Naive thymus-derived CD8-positive, alpha-beta T cell (primary cell): ENCODE measurements around the gene WNT3A. TPM values are rescaled to one million over a fixed set of nuclear protein-coding genes. Genes with fewer than 3 reads are reported as not detected.

ENCODE experiments used
- ATAC-seq, 2 donors: fragments of 150-1000 bp; cut with Tn5 transposase in 1 of 2; sonication (Bioruptor Pico), chemical (Tn5 transposase) in 1 of 2; 1 replicate in 1 of 2; 2 replicates in 1 of 2; pipeline ENCODE4 v1.10.0; 2021; ENCODE audit warnings: mild to moderate bottlenecking in 2 of 2, moderate library complexity in 2 of 2
- POLR2A ChIA-PET: fragments of 350-600 bp; sonication (Branson Sonifier 250); formaldehyde crosslinking; loops from one replicate; lab custom pipeline; 2021; ENCODE audit warnings: antibody characterized with exemption; lab: Charles Lee
- DNase-seq, 10 donors: peaks; one replicate each; pipeline versions ENCODE4 v3.0.0 to v3.0.0-alpha.2; 2020 to 2022
- H3K27ac Mint-ChIP-seq, 10 donors: one replicate each; pipeline ENCODE4 v1.8.0; 2020 to 2022; ENCODE audit warnings: mild to moderate bottlenecking in 10 of 10, mixed read lengths in 10 of 10, moderate library complexity in 4 of 10, inconsistent platforms in 1 of 10
- H3K27me3 Mint-ChIP-seq, 5 donors: one replicate each; pipeline ENCODE4 v1.8.0; 2021 to 2022; ENCODE audit warnings: mixed read lengths in 5 of 5
- H3K36me3 Mint-ChIP-seq, 3 donors: one replicate each; pipeline ENCODE4 v1.8.0; 2020 to 2022; ENCODE audit warnings: mixed read lengths in 3 of 3, mild to moderate bottlenecking in 2 of 3, inconsistent platforms in 1 of 3
- H3K4me1 Mint-ChIP-seq, 4 donors: one replicate each; pipeline ENCODE4 v1.8.0; 2021 to 2022; ENCODE audit warnings: mixed read lengths in 4 of 4
- H3K4me3 Mint-ChIP-seq, 10 donors: one replicate each; pipeline ENCODE4 v1.8.0; 2020 to 2022; ENCODE audit warnings: mild to moderate bottlenecking in 10 of 10, mixed read lengths in 10 of 10, moderate library complexity in 6 of 10, inconsistent platforms in 1 of 10
- H3K9me3 Mint-ChIP-seq, 9 donors: one replicate each; pipeline ENCODE4 v1.8.0; 2020 to 2022; ENCODE audit warnings: mixed read lengths in 9 of 9, mild to moderate bottlenecking in 3 of 9, inconsistent platforms in 1 of 9, moderate library complexity in 1 of 9
- polyA plus RNA-seq, 3 donors: library from polyadenylated mRNA; unstranded; fragments of 300-500 nt; fragmentation: Illumina TruSeq; gene quantifications; one replicate each; pipeline ENCODE4 v1.2.3, GENCODE V29; 2021
- total RNA-seq, 8 experiments: library from RNA in 2 of 8; stranded (reverse) in 2 of 8; gene quantifications; one replicate each; pipeline ENCODE4 v1.2.3 and lab custom pipeline; 2021 to 2026

WNT3A gene
- total and polyA plus RNA-seq, 5 experiments from 2014 or later = not detected

GRCh38 chr1:228084797-228085196, 78.0 kb downstream of the WNT3A start:
- ATAC-seq = no peak
- H3K9me3 Mint-ChIP-seq = no peaks in the 10 kb centered on the region
- peaks cover 39 to 77% (median 71%) of the 10 kb centered on the region in 4 donors for H3K4me1 Mint-ChIP-seq
- peaks cover 0 to 19% (median 0%) of the 10 kb centered on the region in 3 donors for H3K36me3 Mint-ChIP-seq
- POLR2A ChIA-PET = interaction anchor here (0.9 to 1.6 kb wide), 3 partner anchors 15 to 402 kb away, joined by 3 to 5 read pairs (median 4); no protein-coding TSS in a partner anchor
- peak overlapping the region; percentile 88 to 96 (median 94) for H3K4me3 Mint-ChIP-seq
- no peak for DNase-seq
- peak overlapping the region; percentile 66 to 99 (median 96) for H3K27ac Mint-ChIP-seq
- H3K27me3 Mint-ChIP-seq = no peaks in the 10 kb centered on the region

- Mint-ChIP-seq H3K27me3 (no peaks in the 10 kb centered on the region), H3K4me3 (peak overlapping the region; percentile 88 to 96 (median 94)), H3K27ac (peak overlapping the region; percentile 66 to 99 (median 94)), H3K4me1 (peaks cover 42 to 79% (median 76%) of the 10 kb centered on the region in 4 donors), H3K36me3 (peaks cover 0 to 19% (median 0%) of the 10 kb centered on the region in 3 donors), H3K9me3 (no peaks in the 10 kb centered on the region)
- ATAC-seq = no peak
- POLR2A ChIA-PET = interaction anchor here (0.9 to 1.6 kb wide), 3 partner anchors 14 to 401 kb away, joined by 3 to 5 read pairs (median 4); no protein-coding TSS in a partner anchor
- DNase-seq = no peak
Measured at GRCh38 chr1:228085287-228085951, 78.6 kb downstream of the WNT3A start.

GRCh38 chr1:228087771-228088251, 81.0 kb downstream of the WNT3A start:
- H3K27ac Mint-ChIP-seq = peak overlapping the region; percentile 82 to 91 (median 88)
- DNase-seq (peak in 1 of 10 donors; percentile 48), ATAC-seq (no peak)
- no peaks in the 10 kb centered on the region for H3K9me3 Mint-ChIP-seq
- peaks cover 0 to 29% (median 0%) of the 10 kb centered on the region in 3 donors for H3K36me3 Mint-ChIP-seq
- peaks cover 51 to 96% (median 93%) of the 10 kb centered on the region in 4 donors for H3K4me1 Mint-ChIP-seq
- H3K27me3 Mint-ChIP-seq = no peaks in the 10 kb centered on the region
- POLR2A ChIA-PET = interaction anchor here (1.1 kb wide), 2 partner anchors 17 to 33 kb away, joined by 3 read pairs; no protein-coding TSS in a partner anchor
- H3K4me3 Mint-ChIP-seq = peak overlapping the region; percentile 43 to 88 (median 79)

- Mint-ChIP-seq H3K27ac (peak overlapping the region; percentile 82 to 91 (median 88)), H3K9me3 (no peaks in the 10 kb centered on the region), H3K27me3 (no peaks in the 10 kb centered on the region), H3K4me1 (peaks cover 50 to 93% (median 89%) of the 10 kb centered on the region in 4 donors), H3K4me3 (peak overlapping the region; percentile 28 to 88 (median 74)), H3K36me3 (peaks cover 0 to 30% (median 0%) of the 10 kb centered on the region in 3 donors)
- DNase-seq = peak in 1 of 10 donors; percentile 59
- POLR2A ChIA-PET = interaction anchor here (1.1 to 2.7 kb wide), 2 partner anchors 11 to 16 kb away, joined by 3 to 7 read pairs; no protein-coding TSS in a partner anchor
- ATAC-seq = peak in 1 of 2 donors; percentile 15
Measured at GRCh38 chr1:228088586-228089498, 82.0 kb downstream of the WNT3A start.

GRCh38 chr1:228089519-228090380, 83.0 kb downstream of the WNT3A start:
- Mint-ChIP-seq H3K27me3 (no peaks in the 10 kb centered on the region), H3K9me3 (peaks cover 0 to 7% (median 3%) of the 10 kb centered on the region in 9 donors), H3K27ac (peak overlapping the region; percentile 53 to 91 (median 87)), H3K36me3 (peaks cover 2 to 32% (median 6%) of the 10 kb centered on the region in 3 donors), H3K4me3 (peak overlapping the region; percentile 28 to 88 (median 74)), H3K4me1 (peaks cover 43 to 89% (median 83%) of the 10 kb centered on the region in 4 donors)
- peak in 1 of 10 donors; percentile 58 for DNase-seq
- POLR2A ChIA-PET = interaction anchor here (0.7 to 2.7 kb wide), 2 partner anchors 10 to 41 kb away, joined by 3 to 7 read pairs; no protein-coding TSS in a partner anchor
- peak; percentile 32 to 41 for ATAC-seq

GRCh38 chr1:228090613-228091081, 83.8 kb downstream of the WNT3A start:
- Mint-ChIP-seq H3K4me3 (peak overlapping the region; percentile 12 to 88 (median 70)), H3K27me3 (no peaks in the 10 kb centered on the region), H3K9me3 (peaks cover 0 to 14% (median 7%) of the 10 kb centered on the region in 9 donors), H3K27ac (peak overlapping the region; percentile 28 to 91 (median 74)), H3K4me1 (peaks cover 42 to 88% (median 83%) of the 10 kb centered on the region in 4 donors), H3K36me3 (peaks cover 6 to 37% (median 11%) of the 10 kb centered on the region in 3 donors)
- POLR2A ChIA-PET = interaction anchor here (2.4 to 2.7 kb wide), 2 partner anchors 8 to 9 kb away, joined by 7 to 11 read pairs; partner anchors contain the start of gene ARF1
- ATAC-seq = peak; percentile 8 to 15
- DNase-seq = peak in 1 of 10 donors; percentile 55

- POLR2A ChIA-PET = interaction anchor here (2.4 to 2.7 kb wide), 2 partner anchors 9 kb away, joined by 7 to 11 read pairs; partner anchors contain the start of gene ARF1
- peaks cover 6 to 41% (median 14%) of the 10 kb centered on the region in 3 donors for H3K36me3 Mint-ChIP-seq
- H3K9me3 Mint-ChIP-seq = peaks cover 0 to 14% (median 7%) of the 10 kb centered on the region in 9 donors
Measured at GRCh38 chr1:228091084-228091483, 84.3 kb downstream of the WNT3A start.

GRCh38 chr1:228092342-228093049, 85.7 kb downstream of the WNT3A start:
- Mint-ChIP-seq H3K27ac (peak overlapping the region in 9 of 10 donors; percentile 11 to 88 (median 51)), H3K4me3 (peak overlapping the region in 6 of 10 donors; percentile 3 to 88 (median 15)), H3K36me3 (peaks cover 6 to 44% (median 14%) of the 10 kb centered on the region in 3 donors), H3K9me3 (peaks cover 0 to 14% (median 7%) of the 10 kb centered on the region in 9 donors), H3K27me3 (no peaks in the 10 kb centered on the region), H3K4me1 (peaks cover 40 to 83% (median 74%) of the 10 kb centered on the region in 4 donors)
- POLR2A ChIA-PET = interaction anchor here (1.0 to 2.4 kb wide), 2 partner anchors 10 to 14 kb away, joined by 3 to 11 read pairs; partner anchors contain the start of gene ARF1
- DNase-seq = no peak
- ATAC-seq = no peak

More at GRCh38 chr1:228091084-228091483, 84.3 kb downstream of the WNT3A start:
- ATAC-seq (no peak), DNase-seq (no peak)
- H3K27ac Mint-ChIP-seq = peak overlapping the region; percentile 47 to 88 (median 84)
- peak overlapping the region in 9 of 10 donors; percentile 3 to 88 (median 62) for H3K4me3 Mint-ChIP-seq
- H3K27me3 Mint-ChIP-seq = no peaks in the 10 kb centered on the region
- peaks cover 46 to 88% (median 84%) of the 10 kb centered on the region in 4 donors for H3K4me1 Mint-ChIP-seq

GRCh38 chr1:228093050-228093906, 86.5 kb downstream of the WNT3A start:
- POLR2A ChIA-PET = interaction anchor here (0.6 to 2.4 kb wide), 4 partner anchors 11 to 1462 kb away, joined by 3 to 11 read pairs (median 6); partner anchors contain the start of gene ARF1
- peak in 1 of 10 donors; percentile 32 for DNase-seq
- H3K36me3 Mint-ChIP-seq = peaks cover 6 to 45% (median 14%) of the 10 kb centered on the region in 3 donors
- H3K9me3 Mint-ChIP-seq = peaks cover 0 to 14% (median 7%) of the 10 kb centered on the region in 9 donors
- ATAC-seq = no peak
- peaks cover 35 to 80% (median 67%) of the 10 kb centered on the region in 4 donors for H3K4me1 Mint-ChIP-seq
- no peaks in the 10 kb centered on the region for H3K27me3 Mint-ChIP-seq
- peak overlapping the region in 2 of 10 donors; percentile 51 to 60 for H3K27ac Mint-ChIP-seq
- no peak overlapping the region for H3K4me3 Mint-ChIP-seq
